Activated T-helper 1 cell treated with anti-CD3 and anti-CD28 coated beads, Interleukin-12 subunit alpha, Interleukin-12 subunit beta, Interleukin-2, Interleukin-4 antibody, amounts not matched to agents 30 ng/mL and 10 ng/mL and 1 ng/mL, durations not matched to agents 14 hours and 24 hours and 36 hours (primary cell): ENCODE data around the gene ETV3L. TPM values are rescaled to one million over a fixed set of nuclear protein-coding genes. Genes with fewer than 3 reads are reported as not detected.

ENCODE experiments used
- DNase-seq: peaks from one replicate; pipeline ENCODE4 v3.0.0; 2021; ENCODE audit warnings: low spot score
- H3K27ac Mint-ChIP-seq: one replicate; pipeline ENCODE4 v1.8.0; 2021; ENCODE audit warnings: mild to moderate bottlenecking, mixed read lengths
- H3K27me3 Mint-ChIP-seq: one replicate; pipeline ENCODE4 v1.8.0; 2022; ENCODE audit warnings: mild to moderate bottlenecking, moderate library complexity, mixed read lengths; ENCODE audit not compliant: insufficient read depth
- H3K36me3 Mint-ChIP-seq: one replicate; pipeline ENCODE4 v1.8.0; 2021; ENCODE audit warnings: low read depth, mixed read lengths
- H3K4me1 Mint-ChIP-seq: one replicate; pipeline ENCODE4 v1.8.0; 2021; ENCODE audit warnings: low read depth, mixed read lengths
- H3K4me3 Mint-ChIP-seq: one replicate; pipeline ENCODE4 v1.8.0; 2021; ENCODE audit warnings: mild to moderate bottlenecking, moderate library complexity, mixed read lengths
- H3K9me3 Mint-ChIP-seq: one replicate; pipeline ENCODE4 v1.8.0; 2021; ENCODE audit warnings: mixed read lengths
- intact Hi-C: fragments of 100-400 bp; cut with micrococcal nuclease; formaldehyde crosslinking; loops from one replicate; pipeline ENCODE4 v1.15.1; 2024
- total RNA-seq: library from RNA; stranded (reverse); gene quantifications from 2 replicates; pipeline ENCODE4 v1.2.3, GENCODE V29; 2022

The ETV3L gene
- not detected in 2 replicates for total RNA-seq

DNA sequence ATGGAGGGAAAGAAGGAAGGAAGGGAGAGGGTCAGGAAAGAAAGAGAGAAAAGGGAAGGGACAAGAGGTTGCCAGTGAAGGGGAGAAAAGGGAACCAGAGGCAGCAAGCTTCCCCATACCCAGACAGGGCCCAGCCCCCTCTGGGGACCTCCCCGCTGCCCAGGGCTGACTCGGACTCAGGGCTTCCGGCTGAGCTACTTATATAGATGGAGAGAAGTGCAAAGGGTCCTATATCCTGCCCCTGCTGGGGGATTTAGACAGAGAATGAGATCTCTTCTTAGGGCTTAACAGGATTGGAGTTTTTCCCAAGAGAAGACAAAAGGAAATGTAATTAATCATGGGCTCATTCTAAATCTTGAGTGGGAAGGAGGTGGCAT lies at the start of gene ETV3L:
ETV3L (minus strand) TSS at position 176 of the 377 bp plus-strand sequence. CDS start 285 bp downstream, outside the sequence.
- Mint-ChIP-seq H3K27ac (no peak within 1 kb of the TSS), H3K4me3 (no peak within 1 kb of the TSS), H3K4me1 (peaks cover 3% of the 10 kb centered on the region), H3K36me3 (peaks cover 1% of the 10 kb centered on the region), H3K27me3 (peaks cover 11% of the 10 kb centered on the region), H3K9me3 (no peaks in the 10 kb centered on the region)
- intact Hi-C loops = no loop called here
- DNase-seq = no peak

DNA sequence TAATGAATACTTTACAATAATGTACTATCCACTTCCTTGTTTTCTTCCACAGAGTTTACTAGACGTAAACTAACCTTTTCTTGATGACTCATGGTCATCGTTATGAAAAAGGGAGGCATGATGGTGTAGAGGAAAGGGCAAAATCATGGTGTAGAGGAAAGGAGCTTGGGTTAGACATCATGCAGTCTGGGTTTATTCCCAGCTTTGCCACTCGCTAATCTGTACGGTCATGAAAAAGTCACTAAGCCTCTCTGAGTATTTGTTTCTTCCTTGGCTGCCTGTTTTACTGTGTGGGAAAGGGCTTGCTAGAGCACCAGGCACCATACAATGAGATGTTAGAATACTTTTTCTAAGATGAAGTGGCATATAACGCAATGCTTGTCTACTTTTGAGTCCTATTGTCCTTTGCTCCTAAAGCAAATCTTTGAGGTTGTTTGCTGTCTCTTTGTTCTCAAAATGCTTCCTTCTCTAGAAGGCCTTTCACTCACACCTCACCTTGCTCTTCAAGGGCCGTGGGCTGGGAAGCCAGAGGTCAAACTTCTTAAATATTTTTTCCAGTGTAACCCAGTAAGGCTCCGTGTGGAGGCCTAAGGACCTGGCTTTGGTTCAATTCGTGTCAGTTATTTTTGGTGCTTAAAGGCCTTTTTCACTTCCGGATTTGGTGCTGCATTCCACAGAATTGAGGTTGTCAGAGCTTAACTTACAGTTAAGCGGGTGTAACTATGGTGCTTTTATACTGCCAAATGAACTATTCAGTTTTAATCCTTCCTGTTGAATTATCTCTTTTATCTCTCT lies 48.5 kb upstream of the ETV3L start:
- intact Hi-C loops = no loop called here
- no peaks in the 10 kb centered on the region for H3K36me3 Mint-ChIP-seq
- peaks cover 7% of the 10 kb centered on the region for H3K27me3 Mint-ChIP-seq
- DNase-seq = no peak
- H3K9me3 Mint-ChIP-seq = no peaks in the 10 kb centered on the region
- H3K27ac Mint-ChIP-seq = peak overlapping the region; percentile 37
- H3K4me1 Mint-ChIP-seq = peaks cover 48% of the 10 kb centered on the region
- no peak overlapping the region for H3K4me3 Mint-ChIP-seq

DNA sequence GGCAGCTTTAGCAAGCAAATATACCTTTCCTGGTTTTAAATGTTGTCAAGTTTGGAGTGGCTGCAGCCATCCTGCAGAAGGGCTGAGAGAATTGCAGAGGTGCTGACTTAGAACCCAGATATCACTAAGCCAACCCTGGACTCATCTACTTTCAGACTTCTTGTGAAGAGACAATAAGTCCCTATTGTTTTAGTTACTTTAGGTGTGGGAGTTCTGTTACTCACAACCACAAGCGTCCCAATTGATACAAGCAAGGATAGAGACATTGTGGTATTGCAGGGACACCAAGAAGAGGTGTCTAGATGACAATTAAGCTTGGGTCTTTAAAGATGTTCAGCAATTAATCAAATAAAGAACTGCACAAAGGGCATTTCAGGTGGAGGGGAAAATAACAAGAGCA lies 47.4 kb upstream of the ETV3L start:
- Mint-ChIP-seq H3K4me3 (no peak overlapping the region), H3K36me3 (no peaks in the 10 kb centered on the region), H3K27ac (peak overlapping the region; percentile 8), H3K4me1 (peaks cover 48% of the 10 kb centered on the region), H3K27me3 (peaks cover 7% of the 10 kb centered on the region), H3K9me3 (no peaks in the 10 kb centered on the region)
- intact Hi-C loops = no loop called here
- no peak for DNase-seq

DNA sequence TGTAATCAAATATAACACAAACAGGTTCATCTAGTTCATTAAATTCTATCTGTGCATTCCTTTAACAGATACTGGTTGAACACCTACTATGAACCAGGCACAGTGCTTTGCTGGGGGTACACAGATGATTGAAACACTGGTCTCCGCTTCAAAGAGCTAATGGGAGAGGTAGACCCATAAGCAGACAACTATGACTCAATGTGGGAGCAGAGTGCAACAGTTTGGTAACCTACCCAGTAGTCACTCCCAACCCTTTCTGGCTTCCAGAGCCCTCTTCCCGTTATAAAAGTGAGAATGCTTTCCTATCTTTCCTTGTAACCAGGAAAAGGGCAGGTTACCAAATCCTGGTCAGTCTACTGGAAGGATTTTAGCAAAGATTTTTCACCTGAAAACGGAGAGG lies 46.6 kb upstream of the ETV3L start:
- H3K4me3 Mint-ChIP-seq = no peak overlapping the region
- no peak overlapping the region for H3K27ac Mint-ChIP-seq

DNA sequence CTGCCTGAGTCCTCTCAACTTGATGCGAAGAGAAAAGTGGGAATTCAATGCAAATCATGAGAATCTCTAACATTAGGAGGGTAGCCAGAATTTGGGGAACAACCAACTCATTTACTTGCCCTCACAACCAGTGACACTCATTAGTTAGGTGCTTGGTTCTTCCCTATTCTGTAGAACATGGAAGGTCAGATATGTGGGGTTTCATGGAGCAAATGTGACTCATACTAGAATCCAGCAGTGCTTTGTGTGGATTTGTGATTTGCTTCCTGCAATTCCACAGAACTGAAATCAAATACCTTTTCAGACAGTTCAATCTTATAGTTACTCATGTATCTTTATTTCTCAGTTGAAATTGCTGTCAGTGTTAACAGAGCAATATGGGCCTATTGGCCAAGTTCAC lies 45.5 kb upstream of the ETV3L start:
- Mint-ChIP-seq H3K9me3 (no peaks in the 10 kb centered on the region), H3K27me3 (peaks cover 4% of the 10 kb centered on the region), H3K4me3 (no peak overlapping the region), H3K27ac (no peak overlapping the region), H3K4me1 (peaks cover 48% of the 10 kb centered on the region), H3K36me3 (no peaks in the 10 kb centered on the region)
- DNase-seq = no peak
- intact Hi-C loops = no loop called here

More for the DNA sequence above, 46.6 kb upstream of the ETV3L start:
- no peaks in the 10 kb centered on the region for H3K9me3 Mint-ChIP-seq
- intact Hi-C loops = no loop called here
- H3K4me1 Mint-ChIP-seq = peaks cover 48% of the 10 kb centered on the region
- no peaks in the 10 kb centered on the region for H3K36me3 Mint-ChIP-seq
- peaks cover 7% of the 10 kb centered on the region for H3K27me3 Mint-ChIP-seq
- DNase-seq = no peak

DNA sequence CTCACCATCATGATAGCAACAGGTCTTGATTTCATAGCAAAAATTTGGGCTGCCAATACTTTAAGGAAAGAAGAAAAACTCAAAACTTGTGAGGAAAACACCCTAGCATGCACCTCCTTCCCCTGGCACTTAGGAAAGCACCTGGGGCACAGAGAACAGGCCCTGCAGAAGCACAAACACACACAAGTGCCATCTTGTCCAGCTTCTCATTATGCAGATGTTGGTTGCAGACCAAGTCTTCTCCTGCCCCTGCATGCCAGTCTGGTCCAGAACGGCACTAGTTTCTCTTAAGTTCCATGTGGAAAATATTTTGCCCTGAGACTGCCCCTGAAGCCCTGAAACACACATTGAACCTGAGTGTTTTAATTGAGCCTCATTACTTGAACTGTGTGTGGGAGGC lies 44.9 kb upstream of the ETV3L start:
- H3K36me3 Mint-ChIP-seq = no peaks in the 10 kb centered on the region
- intact Hi-C loops = no loop called here
- peaks cover 50% of the 10 kb centered on the region for H3K4me1 Mint-ChIP-seq

DNA sequence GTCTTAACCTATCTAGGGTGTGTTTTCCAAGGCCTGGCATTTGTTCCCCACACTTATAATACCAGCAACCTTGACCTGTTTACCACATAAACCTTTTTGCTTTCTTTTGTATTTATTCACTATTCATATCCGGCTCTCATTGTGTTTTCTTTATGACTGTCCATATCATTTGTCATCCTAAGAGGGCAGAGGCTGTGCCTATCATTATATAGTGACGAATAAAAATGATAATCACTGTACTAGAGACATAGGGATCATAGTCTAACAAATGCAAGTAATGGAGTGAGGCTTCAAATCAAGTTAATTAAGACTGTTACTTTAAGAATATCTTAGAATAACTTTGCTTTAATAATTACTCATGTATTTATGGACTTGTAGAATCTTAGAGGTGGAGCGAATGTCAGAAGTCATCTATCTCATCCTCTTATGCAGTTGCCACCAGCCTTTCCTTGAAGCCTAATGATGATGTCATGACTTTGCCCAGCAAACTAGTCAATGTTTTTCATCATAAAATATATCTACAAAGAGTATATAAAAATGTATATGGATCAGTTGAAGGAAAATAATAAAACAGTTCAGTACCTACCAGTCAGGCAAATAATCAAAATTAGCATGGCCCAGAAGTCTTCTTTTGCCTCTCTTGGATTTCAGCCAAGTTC lies 43.3 kb upstream of the ETV3L start:
- Mint-ChIP-seq H3K4me1 (peaks cover 42% of the 10 kb centered on the region), H3K9me3 (no peaks in the 10 kb centered on the region)
- intact Hi-C loops = no loop called here

More for the DNA sequence above, 44.9 kb upstream of the ETV3L start:
- H3K4me3 Mint-ChIP-seq = no peak overlapping the region
- peaks cover 4% of the 10 kb centered on the region for H3K27me3 Mint-ChIP-seq
- DNase-seq = no peak
- no peaks in the 10 kb centered on the region for H3K9me3 Mint-ChIP-seq
- no peak overlapping the region for H3K27ac Mint-ChIP-seq

DNA sequence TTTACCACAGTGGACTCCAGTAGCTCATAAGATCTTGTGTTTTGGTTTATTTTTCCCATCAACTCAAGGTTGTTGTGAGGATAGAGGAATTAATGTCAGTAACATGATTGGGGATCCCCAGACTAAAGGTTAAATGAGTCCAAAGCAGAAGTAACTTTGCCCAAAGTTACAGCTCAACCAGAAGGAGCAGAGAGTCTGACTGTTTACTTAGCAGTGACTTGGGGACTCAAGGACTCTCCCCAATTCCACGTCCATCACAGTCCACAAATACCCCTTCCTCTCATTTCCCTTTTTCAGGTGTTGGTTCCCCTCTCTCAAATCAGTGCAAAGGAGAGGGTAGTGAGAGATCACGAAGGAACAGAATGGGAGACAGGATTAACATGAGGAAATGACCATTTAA lies 42.6 kb upstream of the ETV3L start:
- Mint-ChIP-seq H3K4me3 (no peak overlapping the region), H3K9me3 (no peaks in the 10 kb centered on the region), H3K27ac (no peak overlapping the region), H3K4me1 (peaks cover 43% of the 10 kb centered on the region), H3K36me3 (peaks cover 2% of the 10 kb centered on the region), H3K27me3 (peaks cover 2% of the 10 kb centered on the region)
- DNase-seq = no peak
- intact Hi-C loops = no loop called here

More for the DNA sequence above, 43.3 kb upstream of the ETV3L start:
- no peaks in the 10 kb centered on the region for H3K36me3 Mint-ChIP-seq
- no peak overlapping the region for H3K4me3 Mint-ChIP-seq
- DNase-seq = no peak
- no peak overlapping the region for H3K27ac Mint-ChIP-seq
- peaks cover 2% of the 10 kb centered on the region for H3K27me3 Mint-ChIP-seq

DNA sequence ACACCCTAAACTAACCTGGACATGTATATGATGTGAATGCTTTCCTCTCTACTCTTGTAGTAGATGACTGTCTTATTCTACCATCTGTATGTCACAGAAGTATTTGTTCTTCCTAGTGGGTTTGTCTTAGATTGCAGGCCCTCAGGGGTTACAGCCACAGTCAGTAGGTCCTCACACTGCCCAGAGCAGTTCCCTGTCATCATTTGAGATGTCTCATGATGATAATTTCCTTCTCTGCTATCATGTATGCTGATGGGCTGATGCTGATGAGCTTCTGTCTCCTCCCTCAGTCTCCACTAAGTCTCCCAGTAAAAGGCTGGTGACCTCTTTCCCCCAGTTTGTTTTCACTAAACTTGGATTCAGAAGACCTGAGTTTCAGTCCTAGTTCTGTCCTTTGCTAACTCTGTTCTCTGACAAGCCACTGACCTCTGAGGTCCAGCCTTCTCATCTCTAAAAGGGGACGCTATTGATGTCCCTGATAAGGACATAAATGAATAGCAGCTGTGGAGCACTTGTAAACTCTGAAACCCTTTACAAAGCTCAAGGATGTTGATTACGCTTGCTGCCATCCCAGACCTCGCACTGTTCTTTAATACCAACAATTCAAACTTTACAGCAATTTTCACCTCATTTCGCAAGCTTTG lies 41.7 kb upstream of the ETV3L start:
- Mint-ChIP-seq H3K27me3 (peaks cover 2% of the 10 kb centered on the region), H3K9me3 (no peaks in the 10 kb centered on the region), H3K4me1 (peaks cover 42% of the 10 kb centered on the region), H3K27ac (no peak overlapping the region), H3K4me3 (no peak overlapping the region), H3K36me3 (peaks cover 7% of the 10 kb centered on the region)
- intact Hi-C loops = no loop called here
- no peak for DNase-seq

DNA sequence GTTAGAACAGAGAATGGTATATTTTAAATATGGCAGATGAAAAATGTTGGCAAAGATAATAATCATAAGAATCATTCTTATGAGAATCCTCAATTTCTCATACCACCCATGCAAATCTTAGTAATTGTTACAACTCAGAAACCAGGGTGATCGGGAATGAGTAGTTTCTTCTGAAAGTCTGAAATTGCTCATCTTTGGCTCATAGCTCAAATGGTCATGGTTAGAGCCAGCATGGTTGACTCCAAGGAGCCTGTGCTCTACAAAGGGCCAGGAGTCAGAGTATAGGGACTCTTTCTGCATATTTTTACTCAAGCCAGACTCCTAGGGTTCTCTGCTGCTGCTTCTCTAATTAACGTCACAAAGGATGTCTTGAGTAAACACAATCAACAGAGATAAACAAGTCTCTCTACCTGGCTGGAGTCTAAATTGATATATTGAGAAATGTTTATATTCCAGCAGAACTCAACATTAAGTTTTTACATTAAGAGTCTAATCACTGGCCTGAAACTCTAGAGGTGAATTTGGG lies 40.5 kb upstream of the ETV3L start:
- no peaks in the 10 kb centered on the region for H3K9me3 Mint-ChIP-seq
- peaks cover 19% of the 10 kb centered on the region for H3K36me3 Mint-ChIP-seq
- peak overlapping the region; percentile 86 for H3K4me3 Mint-ChIP-seq
- no peak for DNase-seq
- peaks cover 2% of the 10 kb centered on the region for H3K27me3 Mint-ChIP-seq
- intact Hi-C loops = no loop called here
- H3K4me1 Mint-ChIP-seq = peaks cover 54% of the 10 kb centered on the region
- peak overlapping the region; percentile 93 for H3K27ac Mint-ChIP-seq

DNA sequence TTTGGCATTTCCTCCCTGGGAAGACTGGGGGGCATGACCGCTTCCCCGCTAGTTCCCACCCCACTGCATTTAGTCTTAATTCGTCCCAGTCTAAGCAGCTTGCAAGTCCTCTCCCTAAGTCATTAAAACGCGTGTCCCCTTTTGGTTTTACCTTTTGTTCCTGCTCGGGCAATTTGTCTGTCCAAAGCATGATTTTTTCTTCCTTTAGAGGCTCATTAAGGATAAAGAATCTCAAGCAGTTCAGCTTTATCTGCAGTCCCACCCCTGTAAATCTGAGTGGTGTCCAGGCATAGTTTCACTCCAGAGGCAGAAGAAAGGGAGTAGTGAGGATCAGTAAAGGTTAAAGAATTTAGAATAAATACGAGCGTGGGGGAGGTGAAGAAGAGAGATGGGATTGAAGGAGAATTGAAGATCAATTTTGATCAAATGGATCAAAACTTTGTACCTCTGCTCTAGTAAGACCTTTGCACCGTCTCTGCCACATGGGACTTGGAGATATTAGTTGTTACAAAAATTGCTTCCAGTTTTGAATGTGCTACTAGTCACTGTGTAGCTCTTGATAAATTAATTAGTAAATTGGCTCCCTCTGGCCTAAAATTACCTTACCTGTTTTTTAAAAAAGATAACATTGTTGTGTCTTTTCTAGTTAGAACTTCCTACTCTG lies 39.6 kb upstream of the ETV3L start:
- H3K36me3 Mint-ChIP-seq = peaks cover 29% of the 10 kb centered on the region
- intact Hi-C loops = loop anchor here (5.0 to 10.0 kb wide), 3 partner anchors 324 to 1938 kb away; partner anchors contain the start of genes AIM2, MRPL24 and SH2D2A
- no peak for DNase-seq
- H3K4me1 Mint-ChIP-seq = peaks cover 64% of the 10 kb centered on the region
- peak overlapping the region; percentile 86 for H3K4me3 Mint-ChIP-seq
- H3K9me3 Mint-ChIP-seq = no peaks in the 10 kb centered on the region
- H3K27ac Mint-ChIP-seq = peak overlapping the region; percentile 93
- peaks cover 2% of the 10 kb centered on the region for H3K27me3 Mint-ChIP-seq

DNA sequence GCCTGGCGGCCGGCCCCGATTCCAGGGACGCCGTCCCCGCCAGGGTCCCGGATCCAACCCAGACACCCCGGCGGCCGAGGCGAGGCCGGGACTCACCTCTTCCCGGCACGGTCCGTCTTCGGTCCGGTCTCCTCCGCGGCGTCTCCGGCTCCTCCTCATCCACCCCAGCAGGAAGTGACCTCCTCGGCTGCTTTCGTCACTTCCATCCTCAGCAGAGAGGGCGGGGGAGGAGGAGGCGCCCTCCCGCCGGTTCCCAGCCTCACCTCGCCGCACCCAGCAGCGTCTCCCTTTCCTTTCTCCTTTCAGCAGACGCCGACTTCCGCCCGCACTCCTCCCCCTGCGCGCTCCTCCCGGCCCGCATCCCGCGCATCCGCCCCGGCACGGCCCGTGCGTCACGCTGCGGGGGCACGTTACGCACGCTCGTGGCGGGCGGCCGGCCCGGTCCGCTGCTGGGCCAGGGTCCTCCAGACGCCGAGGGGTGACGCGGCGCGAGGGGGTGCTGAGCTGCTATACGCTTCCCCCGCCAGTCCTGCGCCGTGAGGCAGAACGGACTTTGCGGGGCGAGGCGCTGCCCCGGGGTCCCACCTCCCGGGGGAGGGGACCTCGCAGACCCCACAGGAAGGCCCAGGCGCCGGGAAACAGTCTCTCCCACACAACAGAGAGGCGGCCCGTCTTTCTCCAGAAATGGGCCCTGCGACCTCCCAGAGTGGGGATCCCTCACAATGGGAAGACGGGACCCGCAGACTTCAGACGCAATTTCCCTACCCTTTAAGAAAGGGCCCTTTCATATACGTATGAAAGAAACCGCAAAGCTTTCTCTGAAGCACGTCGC lies 38.8 kb upstream of the ETV3L start, which contains the start of gene ETV3:
ETV3 (minus strand) TSS at position 176 of the 832 bp plus-strand sequence. CDS start 2,043 bp downstream, outside the sequence.
- peaks cover 35% of the 10 kb centered on the region for H3K36me3 Mint-ChIP-seq
- DNase-seq = peak; percentile 89
- H3K27me3 Mint-ChIP-seq = no peaks in the 10 kb centered on the region
- intact Hi-C loops = loop anchor here (5.0 to 10.0 kb wide), 3 partner anchors 324 to 1939 kb away; partner anchors contain the start of genes AIM2, MRPL24 and SH2D2A
- H3K27ac Mint-ChIP-seq = peak within 1 kb of the TSS; percentile 93
- peaks cover 71% of the 10 kb centered on the region for H3K4me1 Mint-ChIP-seq
- H3K9me3 Mint-ChIP-seq = no peaks in the 10 kb centered on the region
- H3K4me3 Mint-ChIP-seq = peak within 1 kb of the TSS; percentile 93
